ENCODE results near the gene MROH9. TPM values are rescaled to one million over a fixed set of nuclear protein-coding genes. Genes with fewer than 3 reads are reported as not detected.

MROH9 gene
- total RNA-seq, 1 donor from 2014 or later, result not detected

GRCh38 chr1:171109966-171110365 lies 174.6 kb downstream of the MROH9 start:
- Mint-ChIP-seq H3K27ac (ENCODE audit: unreplicated experiment) (no peak overlapping the region), H3K36me3 (ENCODE audit: low read depth) (no peaks in the 10 kb centered on the region), H3K4me1 (ENCODE audit: low read depth) (peaks cover 64% of the 10 kb centered on the region), H3K27me3 (ENCODE audit: low read depth) (no peaks in the 10 kb centered on the region), H3K4me3 (ENCODE audit: unreplicated experiment) (no peak overlapping the region), H3K9me3 (ENCODE audit: low read depth) (peaks cover 4% of the 10 kb centered on the region)
- DNase-seq (ENCODE audit: low spot score), result no peak
- TF ChIP-seq CTCF (IDR thresholded peaks at IDR 0.05), result no peak

GRCh38 chr1:171110621-171111326 lies 175.4 kb downstream of the MROH9 start:
- DNase-seq (ENCODE audit: low spot score), result no peak
- Mint-ChIP-seq H3K27ac (ENCODE audit: unreplicated experiment) (no peak overlapping the region), H3K4me1 (ENCODE audit: low read depth) (peaks cover 66% of the 10 kb centered on the region), H3K27me3 (ENCODE audit: low read depth) (no peaks in the 10 kb centered on the region), H3K4me3 (ENCODE audit: unreplicated experiment) (no peak overlapping the region), H3K9me3 (ENCODE audit: low read depth) (peaks cover 6% of the 10 kb centered on the region), H3K36me3 (ENCODE audit: low read depth) (no peaks in the 10 kb centered on the region)
- no peak for TF ChIP-seq CTCF (IDR thresholded peaks at IDR 0.05)

- Mint-ChIP-seq H3K36me3 (ENCODE audit: low read depth) (no peaks in the 10 kb centered on the region), H3K4me3 (ENCODE audit: unreplicated experiment) (no peak overlapping the region), H3K4me1 (ENCODE audit: low read depth) (peaks cover 80% of the 10 kb centered on the region), H3K27me3 (ENCODE audit: low read depth) (no peaks in the 10 kb centered on the region), H3K9me3 (ENCODE audit: low read depth) (peaks cover 6% of the 10 kb centered on the region), H3K27ac (ENCODE audit: unreplicated experiment) (peak overlapping the region; percentile 80)
- no peak for DNase-seq (ENCODE audit: low spot score)
- no peak for TF ChIP-seq CTCF (IDR thresholded peaks at IDR 0.05)
These were observed 176.8 kb downstream of the MROH9 start for GRCh38 chr1:171112119-171112518.

GRCh38 chr1:171113382-171113781 lies 178.0 kb downstream of the MROH9 start:
- H3K4me3 Mint-ChIP-seq (ENCODE audit: unreplicated experiment), result no peak overlapping the region
- H3K9me3 Mint-ChIP-seq (ENCODE audit: low read depth), result peaks cover 6% of the 10 kb centered on the region
- H3K36me3 Mint-ChIP-seq (ENCODE audit: low read depth), result no peaks in the 10 kb centered on the region
- H3K27me3 Mint-ChIP-seq (ENCODE audit: low read depth), result no peaks in the 10 kb centered on the region
- DNase-seq (ENCODE audit: low spot score), result no peak
- TF ChIP-seq CTCF (IDR thresholded peaks at IDR 0.05), result no peak
- peaks cover 78% of the 10 kb centered on the region for H3K4me1 Mint-ChIP-seq (ENCODE audit: low read depth)
- peak overlapping the region; percentile 71 for H3K27ac Mint-ChIP-seq (ENCODE audit: unreplicated experiment)

Small RNAs within 50 kb of the gene (microRNA-seq; reads per million reads assigned to microRNA genes)
- gene MIR1295A (ENCODE audit: borderline number of aligned reads) (not detected), gene MIR1295B (ENCODE audit: borderline number of aligned reads) (not detected)

Other genes with a start within 250 kb of the MROH9 start
- gene FMO3, start 155.4 kb downstream of the MROH9 start, total RNA-seq, result 0.21 to 0.31 TPM (median 0.27 TPM) in 3 replicates
- 0.24 to 0.87 TPM (median 0.55 TPM) in 3 replicates for gene FMO2, start 249.8 kb downstream of the MROH9 start, total RNA-seq

Data from chondrocyte (in vitro differentiated cells).